ENCODE data around the gene CDC6. TPM values are rescaled to one million over a fixed set of nuclear protein-coding genes. Genes with fewer than 3 reads are reported as not detected.
"Not testable (repeated sequence)": the region's sequence is repeated elsewhere in the genome, so short reads cannot be mapped to it uniquely, and the experiment has no call there.

The CDC6 gene
- total RNA-seq, 2 experiments from 2014 or later: 105 to 171 TPM

DNA sequence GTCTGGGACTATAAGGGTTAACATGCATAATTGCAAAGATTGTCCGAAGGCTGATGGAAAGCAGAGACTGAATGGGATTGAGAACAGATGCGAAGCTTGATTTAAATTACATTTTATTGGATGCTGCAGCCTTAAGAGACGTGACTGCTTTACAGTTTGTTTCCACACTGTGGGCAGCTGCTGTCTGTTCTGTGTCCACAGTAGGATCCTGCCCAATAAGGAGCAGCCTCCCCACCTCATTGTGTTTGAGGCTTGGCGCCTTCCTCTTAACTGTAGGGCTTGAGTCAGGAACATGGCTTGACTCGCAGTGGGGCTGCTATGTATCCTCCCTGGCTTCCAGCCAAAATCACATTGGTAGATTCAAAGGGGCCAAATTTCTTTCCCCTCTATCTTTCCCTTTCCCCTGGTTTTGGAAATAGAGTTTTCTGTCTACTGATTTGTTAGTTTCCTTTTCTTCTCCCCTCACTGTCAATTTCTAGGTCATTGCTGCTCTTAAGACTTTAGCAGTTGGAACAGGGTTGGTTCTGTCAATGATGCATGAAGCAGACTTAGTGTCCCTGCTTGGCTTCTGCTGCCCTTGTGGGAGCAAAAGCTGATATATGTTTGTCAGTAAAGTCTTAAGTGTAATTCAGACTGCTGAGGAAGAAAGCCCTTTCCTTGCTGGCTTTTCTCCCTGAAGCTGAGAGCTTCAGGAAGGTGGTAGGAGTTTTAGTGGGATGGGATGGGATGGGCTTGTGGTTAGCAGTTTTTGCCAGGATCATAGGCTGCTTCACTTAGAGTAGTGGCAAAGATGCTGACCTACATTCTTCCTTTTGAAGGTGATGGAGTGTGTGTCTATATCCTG is 16.3 kb downstream of the CDC6 start:
- Mint-ChIP-seq H3K4me1 (peaks cover 16% of the 10 kb centered on the region), H3K9me3 (ENCODE audit: low read depth) (no peaks in the 10 kb centered on the region), H3K36me3 (ENCODE audit: low read depth) (peaks cover 53% of the 10 kb centered on the region), H3K4me3 (no peak overlapping the region), H3K27me3 (no peaks in the 10 kb centered on the region), H3K27ac (no peak overlapping the region)
- POLR2A ChIA-PET: no interaction called here
- DNase-seq: no peak
- intact Hi-C loops (cut with DNase I, micrococcal nuclease): loop anchor here (1.0 kb wide), 2 partner anchors 37 to 51 kb away; no protein-coding TSS in a partner anchor
- CTCF ChIA-PET: interaction anchor here (0.6 to 9.5 kb wide), 24 partner anchors 11 to 332 kb away, joined by 3 to 125 read pairs (median 4); no protein-coding TSS in a partner anchor
- no peak for ATAC-seq

DNA sequence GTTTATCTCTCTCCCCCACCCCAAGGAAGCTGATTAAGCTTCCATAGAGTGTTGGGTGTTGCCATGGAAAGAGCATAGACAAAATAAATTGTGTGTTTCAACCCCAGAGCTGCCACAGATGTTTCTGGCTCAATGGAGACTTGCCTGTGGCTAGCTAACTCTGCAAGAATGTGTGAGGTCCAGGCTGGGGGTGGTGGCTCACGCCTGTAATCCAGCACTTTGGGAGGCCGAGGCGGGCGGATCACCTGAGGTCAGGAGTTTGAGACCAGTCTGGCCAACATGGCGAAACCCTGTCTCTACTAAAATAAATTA is 16.8 kb downstream of the CDC6 start:
- H3K4me3 Mint-ChIP-seq; H3K27ac Mint-ChIP-seq; intact Hi-C loops (cut with DNase I, micrococcal nuclease); H3K27me3 Mint-ChIP-seq; H3K9me3 Mint-ChIP-seq (ENCODE audit: low read depth); DNase-seq; ATAC-seq: not testable (repeated sequence)
- CTCF ChIA-PET: interaction anchor here (0.6 to 9.5 kb wide), 6 partner anchors 14 to 157 kb away, joined by 3 to 125 read pairs (median 4); no protein-coding TSS in a partner anchor
- POLR2A ChIA-PET: interaction anchor here (1.7 kb wide), 1 partner anchor 11 kb away, joined by 5 read pairs; no protein-coding TSS in a partner anchor
- peaks cover 20% of the 10 kb centered on the region for H3K4me1 Mint-ChIP-seq
- peaks cover 48% of the 10 kb centered on the region for H3K36me3 Mint-ChIP-seq (ENCODE audit: low read depth)

DNA sequence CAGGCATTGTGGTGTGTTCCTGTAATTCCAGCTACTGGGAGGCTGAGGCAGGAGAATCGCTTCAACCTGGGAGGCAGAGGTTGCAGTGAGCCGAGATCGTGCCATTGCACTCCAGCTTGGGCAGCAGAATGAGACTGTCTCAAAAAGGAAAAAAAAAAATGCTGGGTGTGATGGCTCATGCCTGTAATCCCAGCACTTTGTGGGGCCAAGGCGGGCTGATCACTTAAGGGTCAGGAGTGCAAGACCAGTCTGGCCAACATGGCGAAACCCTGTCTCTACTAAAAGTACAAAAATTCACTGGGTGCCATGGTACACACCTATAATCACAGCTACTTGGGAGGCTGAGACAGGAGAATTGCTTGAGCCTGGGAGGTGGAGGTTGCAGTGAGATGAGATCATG is 17.2 kb downstream of the CDC6 start:
- not testable (repeated sequence) for H3K4me3 Mint-ChIP-seq; H3K27ac Mint-ChIP-seq; DNase-seq; ATAC-seq; H3K27me3 Mint-ChIP-seq; H3K9me3 Mint-ChIP-seq (ENCODE audit: low read depth)
- ChIA-PET CTCF (interaction anchor here (1.5 to 9.5 kb wide), 4 partner anchors 16 to 157 kb away, joined by 3 to 125 read pairs (median 5); no protein-coding TSS in a partner anchor), POLR2A (interaction anchor here (1.7 kb wide), 1 partner anchor 12 kb away, joined by 5 read pairs; no protein-coding TSS in a partner anchor)
- intact Hi-C loops (cut with DNase I, micrococcal nuclease): loop anchor here in 1 of 2 experiments (5.0 kb wide), 1 partner anchor 37 kb away; no protein-coding TSS in a partner anchor
- Mint-ChIP-seq H3K4me1 (peaks cover 24% of the 10 kb centered on the region), H3K36me3 (ENCODE audit: low read depth) (peaks cover 48% of the 10 kb centered on the region)

DNA sequence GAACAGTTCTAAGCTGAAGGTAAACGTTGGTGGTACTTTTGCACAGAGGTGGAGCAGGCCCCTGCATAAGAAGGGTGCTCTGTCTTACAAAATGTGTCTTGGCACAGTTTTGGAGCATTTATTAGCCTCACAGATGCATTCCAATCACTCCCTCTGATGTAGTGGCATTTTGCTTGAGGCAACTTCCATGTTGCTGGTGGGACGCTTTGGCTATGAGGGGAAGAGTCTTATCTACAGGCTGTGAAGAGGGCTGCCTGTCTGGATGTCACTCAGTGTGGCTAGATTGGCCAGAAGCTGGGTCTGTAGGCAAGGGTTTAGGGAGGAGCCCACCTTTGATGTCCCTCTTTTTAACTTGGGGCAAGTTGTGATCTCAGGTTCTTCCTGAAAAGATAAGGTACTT is 18.7 kb downstream of the CDC6 start:
- peaks cover 32% of the 10 kb centered on the region for H3K4me1 Mint-ChIP-seq
- intact Hi-C loops (cut with DNase I, micrococcal nuclease): loop anchor here in 1 of 2 experiments (5.0 kb wide), 1 partner anchor 36 kb away; no protein-coding TSS in a partner anchor
- POLR2A ChIA-PET: interaction anchor here (0.6 to 2.8 kb wide), 5 partner anchors 10 to 237 kb away, joined by 3 to 8 read pairs (median 4); no protein-coding TSS in a partner anchor
- H3K9me3 Mint-ChIP-seq (ENCODE audit: low read depth): no peaks in the 10 kb centered on the region
- H3K27me3 Mint-ChIP-seq: no peaks in the 10 kb centered on the region
- DNase-seq: no peak
- peaks cover 35% of the 10 kb centered on the region for H3K36me3 Mint-ChIP-seq (ENCODE audit: low read depth)
- ATAC-seq: no peak
- CTCF ChIA-PET: interaction anchor here (0.9 to 9.5 kb wide), 10 partner anchors 10 to 255 kb away, joined by 4 to 125 read pairs (median 6); no protein-coding TSS in a partner anchor
- H3K27ac Mint-ChIP-seq: no peak overlapping the region
- no peak overlapping the region for H3K4me3 Mint-ChIP-seq

DNA sequence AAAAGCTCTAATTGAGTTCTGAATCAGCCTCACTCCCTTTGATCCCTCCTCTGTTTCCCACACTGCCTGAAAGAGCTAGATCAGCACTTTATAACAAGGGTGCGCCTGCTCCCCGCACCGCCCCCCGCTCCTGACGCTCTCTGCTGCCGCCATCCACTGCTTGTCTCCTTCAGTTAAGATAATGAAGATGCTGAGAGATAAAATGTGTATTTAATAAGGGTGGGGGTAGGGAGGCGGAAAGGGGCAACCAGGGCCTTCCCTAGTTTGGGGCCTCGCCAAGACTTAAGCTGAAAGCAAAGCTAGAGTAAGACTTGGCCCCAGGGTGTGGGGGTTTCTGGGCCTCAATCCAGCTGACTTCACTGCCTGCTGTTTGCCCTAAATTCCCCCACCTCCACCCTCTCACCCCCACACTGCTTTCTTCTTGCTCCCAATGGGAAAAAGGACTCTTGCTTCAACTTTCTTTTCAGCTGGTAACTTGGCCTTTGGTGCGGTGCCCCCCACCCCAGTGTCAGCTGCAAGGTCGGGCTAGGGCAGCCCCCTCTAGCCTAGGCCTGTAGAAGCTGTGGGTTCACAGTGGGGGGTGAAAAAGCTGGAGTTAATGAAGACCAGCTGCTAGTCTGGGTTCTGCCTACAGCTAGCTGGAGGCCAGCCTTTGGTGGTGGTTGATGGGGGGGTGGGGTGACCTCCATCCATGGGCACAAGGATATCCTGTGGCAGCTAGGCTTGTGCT is 19.5 kb downstream of the CDC6 start:
- Mint-ChIP-seq H3K27ac (no peak overlapping the region), H3K36me3 (ENCODE audit: low read depth) (peaks cover 28% of the 10 kb centered on the region), H3K9me3 (ENCODE audit: low read depth) (no peaks in the 10 kb centered on the region), H3K27me3 (no peaks in the 10 kb centered on the region), H3K4me1 (peaks cover 38% of the 10 kb centered on the region), H3K4me3 (no peak overlapping the region)
- DNase-seq (peak; percentile 37), ATAC-seq (peak; percentile 62)
- ChIA-PET CTCF (interaction anchor here (0.9 to 9.5 kb wide), 17 partner anchors 9 to 281 kb away, joined by 3 to 125 read pairs (median 5); no protein-coding TSS in a partner anchor), POLR2A (interaction anchor here (0.6 to 2.8 kb wide), 16 partner anchors 9 to 104 kb away, joined by 3 to 10 read pairs (median 3); partner anchors contain the start of gene CDC6)
- intact Hi-C loops (cut with DNase I, micrococcal nuclease): loop anchor here in 1 of 2 experiments (5.0 kb wide), 1 partner anchor 35 kb away; no protein-coding TSS in a partner anchor

DNA sequence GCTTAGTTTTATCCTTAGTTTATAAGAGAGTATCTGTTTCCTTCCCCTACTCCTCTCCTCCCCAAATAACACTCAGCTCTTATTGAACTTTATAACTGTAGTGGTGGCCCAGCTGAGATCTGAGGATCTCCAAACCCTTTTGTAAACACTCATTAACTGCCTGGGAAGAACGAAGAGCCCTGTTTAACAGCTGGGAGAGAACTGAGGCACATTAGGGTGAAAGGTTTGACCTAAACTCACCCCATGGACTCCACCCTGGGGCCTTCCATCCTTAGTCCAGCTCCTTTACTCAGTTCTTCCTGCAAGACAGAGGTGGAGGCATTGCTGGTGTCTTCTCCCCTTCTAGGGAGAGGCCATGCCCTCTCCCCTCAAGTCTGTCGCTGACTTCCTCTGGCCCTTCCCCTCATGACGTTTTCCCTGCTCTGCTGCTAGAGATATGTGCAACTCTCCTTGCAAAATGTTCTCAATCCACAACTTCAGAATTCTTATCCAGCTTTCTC is 20.1 kb downstream of the CDC6 start:
- H3K4me1 Mint-ChIP-seq: peaks cover 40% of the 10 kb centered on the region
- peaks cover 22% of the 10 kb centered on the region for H3K36me3 Mint-ChIP-seq (ENCODE audit: low read depth)
- ATAC-seq (no peak), DNase-seq (no peak)
- POLR2A ChIA-PET: interaction anchor here (0.6 to 2.8 kb wide), 14 partner anchors 9 to 164 kb away, joined by 3 to 8 read pairs (median 3); partner anchors contain the start of gene CDC6
- intact Hi-C loops (cut with DNase I, micrococcal nuclease): loop anchor here in 1 of 2 experiments (5.0 kb wide), 1 partner anchor 35 kb away; no protein-coding TSS in a partner anchor
- no peak overlapping the region for H3K27ac Mint-ChIP-seq
- H3K27me3 Mint-ChIP-seq: no peaks in the 10 kb centered on the region
- H3K4me3 Mint-ChIP-seq: no peak overlapping the region
- no peaks in the 10 kb centered on the region for H3K9me3 Mint-ChIP-seq (ENCODE audit: low read depth)
- CTCF ChIA-PET: interaction anchor here (0.6 to 9.5 kb wide), 17 partner anchors 9 to 282 kb away, joined by 3 to 125 read pairs (median 4); no protein-coding TSS in a partner anchor

DNA sequence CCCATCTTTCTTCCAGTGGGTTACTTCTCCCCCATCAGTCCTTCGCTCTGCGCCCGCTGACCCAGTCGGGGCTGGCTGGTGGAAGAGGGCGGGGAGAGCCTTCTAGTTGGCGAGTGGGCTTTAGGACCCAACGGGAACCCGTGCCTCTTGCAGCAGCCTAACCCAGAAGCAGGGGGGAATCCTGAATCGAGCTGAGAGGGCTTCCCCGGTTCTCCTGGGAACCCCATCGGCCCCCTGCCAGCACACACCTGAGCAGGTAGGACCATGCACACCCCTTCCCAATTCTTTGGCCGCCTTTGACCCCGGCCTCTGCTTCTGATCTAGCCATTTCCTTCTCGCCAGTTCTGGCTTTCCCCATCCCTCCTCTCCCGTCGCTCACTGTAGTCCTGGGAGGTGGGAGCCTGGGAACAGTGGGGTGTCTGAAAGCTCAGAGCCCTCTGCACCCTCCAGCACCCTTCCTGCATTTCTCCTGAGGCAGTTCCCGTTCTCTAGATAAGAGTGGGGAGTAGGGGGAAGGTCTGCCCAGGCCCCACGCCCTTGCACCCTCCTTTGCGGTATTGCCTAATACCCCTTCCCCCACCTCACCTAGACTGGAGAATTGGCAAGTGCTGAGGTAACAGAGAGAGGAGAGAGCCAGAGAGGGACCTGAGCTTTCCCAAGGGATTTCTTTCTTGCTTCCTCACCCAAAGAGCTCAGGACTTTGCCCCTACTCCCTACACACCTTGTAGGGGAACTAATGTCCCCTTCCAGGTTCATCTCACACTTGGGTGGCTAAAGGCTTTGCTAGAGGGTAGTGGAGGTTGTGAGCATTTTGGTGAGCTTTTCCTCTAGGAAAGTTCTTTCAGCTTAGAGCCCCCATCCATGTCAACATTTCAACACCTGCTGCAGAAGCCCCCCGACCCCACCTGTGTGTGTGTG is 21.6 kb downstream of the CDC6 start, which contains the start of gene RARA:
Gene RARA, plus strand, starts transcription at position 150 of the 918 bp plus-strand sequence. CDS start 22,039 bp downstream, outside the sequence.
- peaks cover 9% of the 10 kb centered on the region for H3K36me3 Mint-ChIP-seq (ENCODE audit: low read depth)
- no peak within 1 kb of the TSS for H3K4me3 Mint-ChIP-seq
- intact Hi-C loops (cut with DNase I, micrococcal nuclease): loop anchor here in 1 of 2 experiments (5.0 kb wide), 1 partner anchor 33 kb away; no protein-coding TSS in a partner anchor
- peaks cover 38% of the 10 kb centered on the region for H3K4me1 Mint-ChIP-seq
- CTCF ChIA-PET: interaction anchor here (0.7 to 2.1 kb wide), 3 partner anchors 42 to 176 kb away, joined by 3 to 9 read pairs (median 7); no protein-coding TSS in a partner anchor
- ATAC-seq (peak; percentile 34), DNase-seq (peak; percentile 50)
- POLR2A ChIA-PET: interaction anchor here (1.0 to 2.8 kb wide), 2 partner anchors 13 to 26 kb away, joined by 4 to 8 read pairs; no protein-coding TSS in a partner anchor
- H3K27ac Mint-ChIP-seq: no peak within 1 kb of the TSS
- no peaks in the 10 kb centered on the region for H3K27me3 Mint-ChIP-seq
- no peaks in the 10 kb centered on the region for H3K9me3 Mint-ChIP-seq (ENCODE audit: low read depth)

DNA sequence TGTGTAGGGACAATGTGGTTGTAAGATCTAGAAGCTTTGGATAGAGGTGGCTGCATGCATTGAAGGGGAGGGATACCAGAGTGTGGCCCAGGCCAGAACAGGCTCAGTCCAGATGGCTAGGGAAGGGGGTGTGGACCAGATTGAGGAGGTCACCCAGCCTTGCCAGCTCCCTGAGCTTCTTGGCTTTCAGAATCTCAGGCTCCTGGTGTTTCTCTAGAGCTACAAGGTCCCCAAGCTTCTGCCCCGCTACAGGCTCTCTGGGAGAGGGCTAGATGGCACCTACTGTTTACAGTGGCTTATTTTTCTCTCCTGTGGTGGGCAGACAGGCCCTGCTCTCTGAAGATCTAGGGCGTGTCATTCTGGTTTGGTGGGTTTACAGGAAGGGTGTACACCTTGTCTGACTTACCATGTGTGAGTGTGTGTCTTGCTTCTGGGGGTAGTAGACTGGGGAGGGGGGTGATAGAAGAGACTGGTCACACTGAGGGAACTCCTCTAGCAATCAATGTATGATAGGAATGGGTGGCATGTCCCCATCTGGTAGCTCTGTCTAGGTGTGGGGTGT is 22.4 kb downstream of the CDC6 start:
- Mint-ChIP-seq H3K4me1 (peaks cover 44% of the 10 kb centered on the region), H3K9me3 (ENCODE audit: low read depth) (no peaks in the 10 kb centered on the region), H3K36me3 (ENCODE audit: low read depth) (peaks cover 6% of the 10 kb centered on the region), H3K27me3 (no peaks in the 10 kb centered on the region), H3K4me3 (no peak overlapping the region), H3K27ac (no peak overlapping the region)
- intact Hi-C loops (cut with DNase I, micrococcal nuclease): loop anchor here in 1 of 2 experiments (5.0 kb wide), 1 partner anchor 32 kb away; no protein-coding TSS in a partner anchor
- ATAC-seq (no peak), DNase-seq (no peak)
- POLR2A ChIA-PET: interaction anchor here (0.6 kb wide), 1 partner anchor 21 kb away, joined by 4 read pairs; no protein-coding TSS in a partner anchor
- CTCF ChIA-PET: interaction anchor here (0.7 to 2.1 kb wide), 3 partner anchors 13 to 45 kb away, joined by 3 to 9 read pairs (median 7); no protein-coding TSS in a partner anchor

DNA sequence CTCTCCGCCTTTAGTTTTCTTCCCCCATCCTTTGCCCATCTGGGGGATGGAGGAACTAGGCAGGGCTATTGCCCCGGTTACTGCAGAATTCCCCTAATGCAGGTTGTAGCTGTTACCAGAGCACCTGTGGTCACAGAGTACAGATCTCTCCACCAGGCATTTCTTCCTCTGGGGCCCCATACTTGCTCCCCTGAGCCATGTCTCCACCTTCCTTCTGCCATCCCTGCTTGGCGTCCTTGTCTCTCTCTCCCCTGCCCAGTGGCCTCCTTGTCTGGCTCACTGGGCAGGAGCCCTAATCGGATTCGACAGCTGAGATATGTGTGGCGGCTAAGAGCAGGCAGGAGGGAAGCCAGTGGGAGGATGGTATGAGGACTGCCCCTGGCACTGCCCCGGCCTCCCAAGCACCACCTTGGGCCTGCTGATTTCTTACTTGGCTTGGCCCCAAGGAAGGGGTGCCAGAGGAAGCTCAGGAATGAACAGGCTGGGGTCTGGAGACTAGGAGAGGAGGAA is 23.3 kb downstream of the CDC6 start:
- Mint-ChIP-seq H3K4me1 (peaks cover 47% of the 10 kb centered on the region), H3K4me3 (no peak overlapping the region), H3K9me3 (ENCODE audit: low read depth) (no peaks in the 10 kb centered on the region), H3K27me3 (no peaks in the 10 kb centered on the region), H3K36me3 (ENCODE audit: low read depth) (peaks cover 3% of the 10 kb centered on the region), H3K27ac (no peak overlapping the region)
- no peak for DNase-seq
- ChIA-PET POLR2A (no interaction called here), CTCF (interaction anchor here (0.8 to 1.1 kb wide), 2 partner anchors 26 to 44 kb away, joined by 3 to 6 read pairs; no protein-coding TSS in a partner anchor)
- intact Hi-C loops (cut with DNase I, micrococcal nuclease): no loop called here
- no peak for ATAC-seq

Measured in activated CD4-positive, alpha-beta T cell treated with anti-CD3 and anti-CD28 coated beads for 36 hours (primary cell).